ENCODE results near the gene PTPA. TPM values are rescaled to one million over a fixed set of nuclear protein-coding genes. Genes with fewer than 3 reads are reported as not detected.
A peak's percentile ranks its signal among the peaks of the same experiment; 100 is the strongest.

Gene PTPA
- total RNA-seq, 1 donor, result 73.5 TPM

DNA sequence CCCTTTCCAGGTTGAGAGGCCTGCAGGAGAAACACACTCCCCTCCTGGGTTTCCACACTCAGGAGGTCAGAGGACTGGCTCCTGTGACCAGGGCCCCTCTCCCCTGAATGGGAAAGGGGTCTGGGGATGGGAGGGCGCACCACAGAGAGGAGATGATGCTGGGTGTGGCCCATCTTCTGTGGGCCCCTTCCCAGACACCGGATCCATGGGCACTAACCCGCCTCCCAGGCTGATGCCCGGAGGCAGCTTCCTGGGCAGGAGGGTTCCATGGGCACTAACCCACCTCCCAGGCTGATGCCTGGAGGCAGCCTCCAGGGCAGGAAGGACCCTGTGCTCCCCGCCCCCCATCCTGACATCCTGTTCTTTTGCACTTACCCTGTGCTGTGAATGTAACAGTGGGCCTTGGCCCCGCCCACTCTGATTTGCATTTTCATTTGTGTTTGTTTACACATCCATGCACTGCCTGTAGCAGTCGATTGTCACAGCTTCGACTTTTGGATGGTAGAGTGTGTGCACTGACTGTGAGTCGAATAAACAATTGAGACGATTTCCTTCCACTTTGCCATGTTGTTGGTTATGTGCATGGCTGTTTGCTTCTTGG, 39.6 kb upstream of the PTPA start:
- Histone ChIP-seq H4K20me1 (ENCODE audit: insufficient read depth, low read length) (no peaks in the 10 kb centered on the region), H3K4me1 (ENCODE audit: insufficient read depth, low read length) (no peaks in the 10 kb centered on the region), H3K4me2 (ENCODE audit: insufficient read depth, low read length) (no peak overlapping the region), H3K79me2 (ENCODE audit: insufficient read depth, low read length) (no peaks in the 10 kb centered on the region), H2AFZ (ENCODE audit: low read length) (no peak overlapping the region), H3K27ac (ENCODE audit: low read depth, low read length) (no peak overlapping the region), H3K36me3 (ENCODE audit: insufficient read depth, low read length) (peaks cover 7% of the 10 kb centered on the region), H3K4me3 (ENCODE audit: insufficient read depth, low read length) (no peak overlapping the region), H3K9me3 (ENCODE audit: low read depth, low read length) (no peaks in the 10 kb centered on the region), H3K27me3 (ENCODE audit: insufficient read depth, low read length) (no peaks in the 10 kb centered on the region)
- TF ChIP-seq, protein P1, sequence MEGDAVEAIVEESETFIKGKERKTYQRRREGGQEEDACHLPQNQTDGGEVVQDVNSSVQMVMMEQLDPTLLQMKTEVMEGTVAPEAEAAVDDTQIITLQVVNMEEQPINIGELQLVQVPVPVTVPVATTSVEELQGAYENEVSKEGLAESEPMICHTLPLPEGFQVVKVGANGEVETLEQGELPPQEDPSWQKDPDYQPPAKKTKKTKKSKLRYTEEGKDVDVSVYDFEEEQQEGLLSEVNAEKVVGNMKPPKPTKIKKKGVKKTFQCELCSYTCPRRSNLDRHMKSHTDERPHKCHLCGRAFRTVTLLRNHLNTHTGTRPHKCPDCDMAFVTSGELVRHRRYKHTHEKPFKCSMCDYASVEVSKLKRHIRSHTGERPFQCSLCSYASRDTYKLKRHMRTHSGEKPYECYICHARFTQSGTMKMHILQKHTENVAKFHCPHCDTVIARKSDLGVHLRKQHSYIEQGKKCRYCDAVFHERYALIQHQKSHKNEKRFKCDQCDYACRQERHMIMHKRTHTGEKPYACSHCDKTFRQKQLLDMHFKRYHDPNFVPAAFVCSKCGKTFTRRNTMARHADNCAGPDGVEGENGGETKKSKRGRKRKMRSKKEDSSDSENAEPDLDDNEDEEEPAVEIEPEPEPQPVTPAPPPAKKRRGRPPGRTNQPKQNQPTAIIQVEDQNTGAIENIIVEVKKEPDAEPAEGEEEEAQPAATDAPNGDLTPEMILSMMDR (IDR thresholded peaks at IDR 0.05; ENCODE audit: extremely low read depth, low read depth, low read length), result no peak
- peak; percentile 51 for DNase-seq (ENCODE audit: insufficient read length, low spot score, missing footprints)

DNA sequence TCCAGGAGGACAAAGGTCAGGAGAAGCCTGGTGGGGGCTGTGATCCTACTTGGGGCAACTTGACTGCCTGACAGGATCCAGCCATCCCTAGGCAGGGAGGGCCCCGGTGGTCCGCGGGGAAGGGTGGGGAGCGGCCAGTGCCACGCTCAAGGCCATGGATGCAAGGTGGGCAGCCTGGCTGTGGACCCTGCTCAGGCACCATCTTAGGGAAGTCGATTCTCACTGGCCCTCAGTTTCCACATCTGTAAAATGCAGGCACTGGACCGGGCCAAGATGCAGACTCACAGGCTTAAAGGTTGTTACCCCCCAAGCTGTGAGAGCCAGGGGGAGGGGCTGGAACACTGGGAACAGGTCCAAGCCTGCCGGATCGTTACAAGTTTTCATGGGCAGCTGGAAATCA, 39.0 kb upstream of the PTPA start:
- Histone ChIP-seq H3K4me1 (ENCODE audit: insufficient read depth, low read length) (no peaks in the 10 kb centered on the region), H3K79me2 (ENCODE audit: insufficient read depth, low read length) (no peaks in the 10 kb centered on the region), H3K36me3 (ENCODE audit: insufficient read depth, low read length) (peaks cover 7% of the 10 kb centered on the region), H3K4me2 (ENCODE audit: insufficient read depth, low read length) (no peak overlapping the region), H2AFZ (ENCODE audit: low read length) (no peak overlapping the region), H3K4me3 (ENCODE audit: insufficient read depth, low read length) (no peak overlapping the region), H3K9me3 (ENCODE audit: low read depth, low read length) (no peaks in the 10 kb centered on the region), H3K27ac (ENCODE audit: low read depth, low read length) (no peak overlapping the region), H3K27me3 (ENCODE audit: insufficient read depth, low read length) (no peaks in the 10 kb centered on the region), H4K20me1 (ENCODE audit: insufficient read depth, low read length) (no peaks in the 10 kb centered on the region)
- TF ChIP-seq, protein P1 (IDR thresholded peaks at IDR 0.05; ENCODE audit: extremely low read depth, low read depth, low read length), result no peak
- peak; percentile 18 for DNase-seq (ENCODE audit: insufficient read length, low spot score, missing footprints)

DNA sequence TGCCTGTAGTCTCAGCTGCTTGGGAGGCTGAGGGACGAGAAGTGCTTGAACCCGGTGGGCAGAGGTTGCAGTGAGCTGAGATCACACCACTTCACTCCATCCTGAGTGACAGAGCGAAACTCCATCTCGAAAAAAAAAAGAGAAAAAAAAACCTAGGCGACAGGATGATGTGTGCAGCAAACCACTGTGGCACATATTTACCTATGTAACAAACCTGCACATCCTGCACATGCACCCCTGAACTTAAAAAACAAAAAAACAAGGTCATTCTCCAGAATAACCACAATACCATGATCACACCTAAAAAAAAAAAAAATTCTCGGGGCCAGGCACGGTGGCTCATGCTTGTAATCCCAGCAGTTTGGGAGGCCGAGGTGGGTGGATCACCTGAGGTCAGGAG, 37.8 kb upstream of the PTPA start:
- no peak overlapping the region for H2AFZ ChIP-seq (ENCODE audit: low read length)
- H3K27ac ChIP-seq (ENCODE audit: low read depth, low read length), result no peak overlapping the region
- no peaks in the 10 kb centered on the region for H4K20me1 ChIP-seq (ENCODE audit: insufficient read depth, low read length)
- no peaks in the 10 kb centered on the region for H3K4me1 ChIP-seq (ENCODE audit: insufficient read depth, low read length)
- H3K9me3 ChIP-seq (ENCODE audit: low read depth, low read length), result no peaks in the 10 kb centered on the region
- no peak overlapping the region for H3K4me3 ChIP-seq (ENCODE audit: insufficient read depth, low read length)
- no peaks in the 10 kb centered on the region for H3K36me3 ChIP-seq (ENCODE audit: insufficient read depth, low read length)
- TF ChIP-seq, protein P1 (IDR thresholded peaks at IDR 0.05; ENCODE audit: extremely low read depth, low read depth, low read length), result no peak
- H3K27me3 ChIP-seq (ENCODE audit: insufficient read depth, low read length), result no peaks in the 10 kb centered on the region
- DNase-seq (ENCODE audit: insufficient read length, low spot score, missing footprints), result no peak
- H3K79me2 ChIP-seq (ENCODE audit: insufficient read depth, low read length), result no peaks in the 10 kb centered on the region
- no peak overlapping the region for H3K4me2 ChIP-seq (ENCODE audit: insufficient read depth, low read length)

DNA sequence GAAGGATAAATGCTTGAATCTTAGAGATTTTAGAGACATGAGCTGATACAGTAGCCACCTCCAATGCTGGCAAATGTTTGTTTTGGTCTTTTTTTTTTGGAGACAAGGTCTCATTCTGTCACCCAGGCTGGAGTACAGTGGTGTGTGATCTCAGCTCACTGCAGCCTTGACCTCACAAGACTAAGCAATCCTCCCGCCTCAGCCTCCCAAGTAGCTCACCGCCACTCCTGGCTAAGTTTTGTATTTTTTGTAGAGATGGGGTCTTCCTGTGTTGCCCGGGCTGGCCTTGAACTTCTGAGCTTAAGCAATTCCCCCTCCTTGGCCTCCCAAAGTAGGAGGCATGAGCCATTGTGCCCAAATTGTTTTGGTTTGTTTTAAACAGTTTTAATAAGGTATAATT, 37.1 kb upstream of the PTPA start:
- DNase-seq (ENCODE audit: insufficient read length, low spot score, missing footprints), result no peak
- Histone ChIP-seq H3K36me3 (ENCODE audit: insufficient read depth, low read length) (no peaks in the 10 kb centered on the region), H3K79me2 (ENCODE audit: insufficient read depth, low read length) (no peaks in the 10 kb centered on the region), H3K4me3 (ENCODE audit: insufficient read depth, low read length) (no peak overlapping the region), H3K4me1 (ENCODE audit: insufficient read depth, low read length) (no peaks in the 10 kb centered on the region), H3K27ac (ENCODE audit: low read depth, low read length) (no peak overlapping the region), H3K4me2 (ENCODE audit: insufficient read depth, low read length) (no peak overlapping the region), H3K27me3 (ENCODE audit: insufficient read depth, low read length) (no peaks in the 10 kb centered on the region), H2AFZ (ENCODE audit: low read length) (no peak overlapping the region), H4K20me1 (ENCODE audit: insufficient read depth, low read length) (no peaks in the 10 kb centered on the region), H3K9me3 (ENCODE audit: low read depth, low read length) (no peaks in the 10 kb centered on the region)
- TF ChIP-seq, protein P1 (IDR thresholded peaks at IDR 0.05; ENCODE audit: extremely low read depth, low read depth, low read length), result no peak
